Left lung (tissue), 10 donors: ENCODE results near the gene ACSF3. TPM values are rescaled to one million over a fixed set of nuclear protein-coding genes. Genes with fewer than 3 reads are reported as not detected.

Source experiments
- ATAC-seq: fragments of 200-7000 bp; cut with Tn5 transposase; one replicate; pipeline ENCODE4 v1.9.1; 2020; ENCODE audit warnings: moderate library complexity
- DNase-seq, 4 donors: peaks; one replicate each; pipeline ENCODE4 v3.0.0-alpha.2; 2013 to 2020
- H3K27ac ChIP-seq, 2 donors: fragments of 200-600 bp; sonication (generic) in 1 of 2; one replicate each; pipeline versions ENCODE4 v1.5.0 to v1.8.0; 2020 to 2021
- H3K27me3 ChIP-seq, 2 donors: fragments of 200-600 bp; sonication (generic) in 1 of 2; one replicate each; pipeline versions ENCODE4 v1.5.0 to v1.8.0; 2020 to 2021
- H3K36me3 ChIP-seq, 2 donors: fragments of 200-600 bp; sonication (generic) in 1 of 2; one replicate each; pipeline versions ENCODE4 v1.5.0 to v1.8.0; 2020 to 2021
- H3K4me1 ChIP-seq, 2 donors: fragments of 200-600 bp; one replicate each; pipeline ENCODE4 v1.8.0; 2021
- H3K4me3 ChIP-seq, 2 donors: fragments of 200-600 bp; sonication (generic) in 1 of 2; one replicate each; pipeline versions ENCODE4 v1.5.0 to v1.8.0; 2020 to 2021; ENCODE audit warnings: mild to moderate bottlenecking in 1 of 2
- H3K9me3 ChIP-seq, 2 donors: fragments of 200-600 bp; sonication (generic) in 1 of 2; one replicate each; pipeline versions ENCODE4 v1.5.0 to v1.8.0; 2020 to 2021
- CTCF ChIP-seq, 2 donors: fragments of 200-600 bp; sonication (generic) in 1 of 2; IDR thresholded peaks; one replicate each; pipeline versions ENCODE4 v1.5.0 to v1.8.0; 2021; ENCODE audit warnings: antibody characterized with exemption in 2 of 2
- intact Hi-C, 2 donors: fragments of 100-400 bp; cut with DNase I; formaldehyde crosslinking; loops; one replicate each; pipeline versions ENCODE4 v1.11.2 to v1.14.2; 2022
- polyA plus RNA-seq, 6 donors: library from polyadenylated mRNA; unstranded; fragments of 120-200 nt; gene quantifications; one replicate each; pipeline ENCODE4 v1.2.1, GENCODE V29; 2013; ENCODE audit not compliant: insufficient read length in 6 of 6
- total RNA-seq, 2 donors: library from RNA; stranded (reverse); fragmentation: NEBNext Ultra II Directional; extraction: Animal tissue kit (Norgen Biotek cat#: 25700); gene quantifications; one replicate each; pipeline ENCODE4 v1.2.1, GENCODE V29; 2021
- donor health status: DM: no; HTN: yes; CAD: no.
- donor health status: DM: no; HTN: no; CAD: no.

ACSF3 gene
- total and polyA plus RNA-seq, 8 donors = 30.0 to 38.4 (median 33.7) TPM

DNA sequence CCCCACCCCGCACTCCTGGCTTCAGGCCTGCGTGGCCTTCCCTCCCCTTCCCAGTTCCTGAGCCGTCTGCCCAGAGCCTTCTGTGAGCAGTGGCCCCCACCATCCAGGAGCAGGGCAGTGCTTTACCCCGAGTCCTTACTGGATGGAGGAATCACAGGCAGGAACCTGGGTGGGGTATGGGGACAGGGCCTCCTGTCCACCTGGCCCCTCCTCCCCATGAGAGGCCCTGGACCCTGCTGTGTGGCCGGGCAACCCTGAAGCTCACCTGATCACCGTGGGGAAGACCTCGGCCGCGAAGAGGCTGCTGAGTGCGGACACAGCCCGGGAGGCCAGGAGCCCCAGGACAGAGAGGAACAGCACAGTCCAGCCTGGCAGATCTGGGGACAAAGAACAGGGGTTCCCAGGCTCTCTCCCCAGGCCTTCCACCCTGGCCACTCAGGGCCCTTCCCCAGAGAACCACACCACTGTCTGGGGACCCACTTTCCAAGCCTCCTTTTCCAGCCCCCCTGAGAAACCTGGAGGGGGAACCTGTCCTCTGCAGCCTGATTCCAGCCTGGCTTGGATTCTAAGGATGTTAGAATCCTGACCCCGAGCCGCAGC lies 103.5 kb downstream of the ACSF3 start:
- no peak overlapping the region for H3K27ac ChIP-seq
- intact Hi-C loops = no loop called here
- DNase-seq = peak in 1 of 4 donors; percentile 57

DNA sequence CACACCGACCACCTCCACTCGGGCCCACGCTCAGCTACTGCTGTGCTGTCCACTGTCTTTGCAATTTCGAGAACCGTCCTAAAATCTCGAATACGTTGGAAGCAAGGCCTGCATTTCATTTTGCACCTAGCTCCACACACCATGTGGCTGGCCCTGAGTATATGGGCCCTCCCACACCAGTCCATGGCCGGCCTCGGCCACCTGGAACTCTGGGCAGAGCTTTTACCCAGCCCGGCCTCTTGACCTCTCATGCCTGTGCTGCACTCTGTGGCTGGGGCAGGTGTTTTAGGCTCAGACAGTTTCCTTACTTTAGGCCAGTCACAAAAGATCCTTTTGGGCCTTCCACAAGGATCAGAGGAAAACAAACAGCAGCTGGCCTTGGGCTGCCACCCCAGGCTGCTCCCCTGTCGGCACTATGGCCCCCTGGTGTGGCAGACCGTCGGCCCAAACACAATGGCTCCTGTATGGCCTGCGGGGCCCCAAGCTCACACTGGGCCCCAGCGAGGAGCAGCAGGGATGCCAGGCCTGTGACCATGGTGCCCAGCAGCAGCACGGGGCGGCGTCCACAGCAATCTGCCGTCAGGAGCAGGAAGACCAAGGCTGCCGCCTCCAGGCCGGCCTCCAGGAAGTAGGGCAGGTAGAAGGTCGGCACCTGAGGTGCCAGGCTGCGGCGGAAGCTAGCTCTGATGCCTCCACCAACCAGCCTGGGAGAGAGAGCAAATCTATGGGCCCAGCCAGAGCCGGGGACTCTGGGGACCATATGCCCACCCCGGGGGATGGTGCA lies 104.2 kb downstream of the ACSF3 start:
- peaks cover 0 to 13% of the 10 kb centered on the region in 2 donors for H3K36me3 ChIP-seq
- ATAC-seq = no peak
- intact Hi-C loops = no loop called here
- no peak for TF ChIP-seq CTCF (IDR thresholded peaks at IDR 0.05)
- H3K4me1 ChIP-seq = peaks cover 0 to 26% of the 10 kb centered on the region in 2 donors
- H3K27ac ChIP-seq = no peak overlapping the region
- H3K9me3 ChIP-seq = no peaks in the 10 kb centered on the region
- no peak overlapping the region for H3K4me3 ChIP-seq
- peaks cover 19 to 69% of the 10 kb centered on the region in 2 donors for H3K27me3 ChIP-seq
- DNase-seq = peak in 1 of 4 donors; percentile 78

More for the DNA sequence above, 103.5 kb downstream of the ACSF3 start:
- Histone ChIP-seq H3K36me3 (peaks cover 0 to 13% of the 10 kb centered on the region in 2 donors), H3K4me3 (no peak overlapping the region), H3K27me3 (peaks cover 19 to 64% of the 10 kb centered on the region in 2 donors), H3K4me1 (peaks cover 0 to 28% of the 10 kb centered on the region in 2 donors), H3K9me3 (no peaks in the 10 kb centered on the region)
- TF ChIP-seq CTCF (IDR thresholded peaks at IDR 0.05) = no peak
- no peak for ATAC-seq

DNA sequence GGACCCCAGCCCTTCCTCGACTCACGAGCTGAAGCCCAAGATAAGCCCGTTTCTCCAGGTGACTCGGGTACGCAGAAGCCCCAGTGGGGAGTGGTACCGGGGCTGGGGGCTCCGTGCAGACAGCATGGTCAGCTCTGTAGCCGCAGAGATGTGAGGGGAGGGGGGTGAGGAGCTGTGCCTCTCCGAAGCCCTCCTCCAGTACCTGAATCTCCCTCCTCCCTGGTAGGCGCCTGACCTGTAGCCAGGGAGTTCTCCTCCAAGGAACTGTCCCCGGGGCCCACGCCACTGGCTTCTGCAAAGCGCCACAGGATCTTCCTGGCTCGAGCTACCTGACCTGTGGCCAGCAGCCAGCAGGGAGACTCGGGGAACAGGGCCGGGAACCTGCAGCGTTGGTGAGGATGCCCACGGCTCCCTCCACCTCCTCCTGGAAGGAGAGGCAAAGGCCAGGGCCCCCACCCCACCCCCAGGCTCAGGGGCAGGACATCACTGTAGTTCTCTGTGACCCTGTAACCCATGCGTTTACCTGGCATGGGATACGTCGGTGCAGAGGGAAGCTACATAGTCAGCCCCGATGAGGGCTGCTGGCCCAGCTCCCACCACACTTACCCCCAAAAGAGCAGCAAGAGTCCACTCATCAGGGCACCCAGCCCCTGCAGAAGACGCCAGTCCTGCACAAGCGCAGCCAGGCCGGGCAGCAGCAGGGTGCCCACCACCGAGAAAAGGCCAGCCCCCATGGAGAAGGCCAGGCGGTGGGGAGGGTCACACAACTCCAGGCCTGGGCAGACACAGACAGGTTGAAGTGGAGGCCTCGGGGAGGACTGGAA lies 105.0 kb downstream of the ACSF3 start:
- peaks cover 0 to 13% of the 10 kb centered on the region in 2 donors for H3K36me3 ChIP-seq
- DNase-seq = peak in 1 of 4 donors; percentile 76
- peaks cover 19 to 75% of the 10 kb centered on the region in 2 donors for H3K27me3 ChIP-seq
- intact Hi-C loops = no loop called here
- no peak for ATAC-seq
- no peak for TF ChIP-seq CTCF (IDR thresholded peaks at IDR 0.05)
- no peak overlapping the region for H3K4me3 ChIP-seq
- H3K4me1 ChIP-seq = peaks cover 0 to 26% of the 10 kb centered on the region in 2 donors
- H3K27ac ChIP-seq = no peak overlapping the region
- H3K9me3 ChIP-seq = no peaks in the 10 kb centered on the region

DNA sequence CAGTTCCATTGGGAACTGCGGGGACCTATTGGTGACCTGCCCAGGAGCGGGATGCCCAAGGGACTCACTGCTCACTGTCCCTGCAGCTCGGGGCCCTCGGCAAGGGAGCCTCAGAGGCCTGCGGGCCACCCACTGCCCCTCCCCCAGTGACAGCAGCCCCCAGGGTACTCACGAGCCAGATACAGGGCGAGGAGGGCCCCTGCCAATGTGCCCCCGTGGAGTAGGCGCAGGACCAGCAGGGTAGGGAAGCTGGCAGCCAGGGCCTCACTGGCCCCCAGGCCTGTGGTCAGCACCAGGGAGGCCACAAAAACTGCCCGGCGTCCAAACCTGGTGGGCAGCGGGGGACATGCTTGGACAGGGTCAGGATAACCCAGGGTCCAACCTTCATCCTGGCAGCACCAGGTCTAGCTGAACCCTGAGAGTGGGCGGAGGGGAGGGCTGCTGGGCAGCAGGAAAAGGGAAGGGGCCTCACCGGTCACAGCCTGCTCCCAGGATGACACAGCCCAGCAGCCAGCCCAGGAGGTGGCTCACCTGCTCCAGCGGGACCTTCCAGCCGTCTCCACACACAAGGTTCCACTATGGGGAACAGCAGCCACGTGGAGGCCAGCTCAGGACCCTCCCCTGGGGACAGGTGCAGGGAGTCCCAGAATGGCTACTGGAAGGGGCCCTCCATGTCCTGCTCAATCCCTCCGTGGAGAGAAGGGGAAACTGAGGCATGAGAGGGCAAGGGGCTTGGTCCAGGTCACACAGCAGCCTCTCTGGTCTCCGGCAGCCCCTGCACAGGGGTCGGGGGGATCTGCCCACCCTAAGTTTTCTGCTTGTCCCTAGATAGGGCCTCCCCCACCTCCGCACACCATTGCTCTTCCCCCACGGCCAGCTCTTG lies 105.8 kb downstream of the ACSF3 start:
- peaks cover 19 to 76% of the 10 kb centered on the region in 2 donors for H3K27me3 ChIP-seq
- TF ChIP-seq CTCF (IDR thresholded peaks at IDR 0.05) = no peak
- peak overlapping the region; percentile 3 to 51 for H3K4me3 ChIP-seq
- DNase-seq = peak in 1 of 4 donors; percentile 68
- ATAC-seq = no peak
- peak overlapping the region; percentile 33 to 41 for H3K27ac ChIP-seq
- peaks cover 0 to 26% of the 10 kb centered on the region in 2 donors for H3K4me1 ChIP-seq
- H3K36me3 ChIP-seq = peaks cover 0 to 13% of the 10 kb centered on the region in 2 donors
- intact Hi-C loops = no loop called here
- no peaks in the 10 kb centered on the region for H3K9me3 ChIP-seq
